ENCODE results near the gene CCDC149. TPM values are rescaled to one million over a fixed set of nuclear protein-coding genes. Genes with fewer than 3 reads are reported as not detected.

The CCDC149 gene
- total RNA-seq, 2 experiments from 2014 or later = 0.25 to 0.69 TPM

DNA sequence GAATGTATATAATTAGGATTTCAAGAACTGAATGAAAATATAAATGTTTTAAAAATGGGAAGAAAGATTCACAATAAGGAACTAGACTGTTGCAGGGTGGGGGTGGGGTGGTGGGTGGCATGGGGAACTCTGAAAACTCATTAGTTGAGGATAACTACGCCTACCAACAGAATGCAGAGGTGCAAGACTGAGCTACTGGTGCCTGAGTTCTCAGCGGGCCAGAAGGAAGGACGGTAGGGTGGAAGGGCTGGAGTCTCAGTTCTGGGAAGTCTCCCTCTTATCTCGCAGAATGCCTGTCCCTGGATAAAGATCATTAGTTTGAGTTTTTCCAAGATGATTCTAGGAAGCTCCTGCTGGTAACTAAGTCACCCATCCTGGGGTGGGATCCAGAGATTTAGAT, 118.8 kb downstream of the CCDC149 start:
- ATAC-seq (ENCODE audit: poor library complexity) (no peak), DNase-seq (no peak)
- Histone ChIP-seq H3K4me1 (ENCODE audit: insufficient read depth, low read length) (no peaks in the 10 kb centered on the region), H3K36me3 (ENCODE audit: insufficient read depth, low read length) (no peaks in the 10 kb centered on the region), H3K27me3 (ENCODE audit: control insufficient read depth in 1 of 2, insufficient read depth in 2 of 2, low read length in 2 of 2) (peaks cover 11 to 14% of the 10 kb centered on the region in 2 experiments), H3K9me3 (ENCODE audit: control insufficient read depth in 1 of 2, insufficient read depth in 1 of 2, low read length in 2 of 2) (peaks cover 0 to 7% of the 10 kb centered on the region in 2 experiments), H3K27ac (ENCODE audit: low read depth in 1 of 2, low read length in 2 of 2) (no peak overlapping the region), H3K4me3 (ENCODE audit: low read length) (no peak overlapping the region)
- ChIA-PET POLR2A (no interaction called here), CTCF (interaction anchor here (0.6 kb wide), 1 partner anchor 13 kb away, joined by 3 read pairs; no protein-coding TSS in a partner anchor)
- H3K27me3 Mint-ChIP-seq = peaks cover 43% of the 10 kb centered on the region
- TF ChIP-seq, protein P1, sequence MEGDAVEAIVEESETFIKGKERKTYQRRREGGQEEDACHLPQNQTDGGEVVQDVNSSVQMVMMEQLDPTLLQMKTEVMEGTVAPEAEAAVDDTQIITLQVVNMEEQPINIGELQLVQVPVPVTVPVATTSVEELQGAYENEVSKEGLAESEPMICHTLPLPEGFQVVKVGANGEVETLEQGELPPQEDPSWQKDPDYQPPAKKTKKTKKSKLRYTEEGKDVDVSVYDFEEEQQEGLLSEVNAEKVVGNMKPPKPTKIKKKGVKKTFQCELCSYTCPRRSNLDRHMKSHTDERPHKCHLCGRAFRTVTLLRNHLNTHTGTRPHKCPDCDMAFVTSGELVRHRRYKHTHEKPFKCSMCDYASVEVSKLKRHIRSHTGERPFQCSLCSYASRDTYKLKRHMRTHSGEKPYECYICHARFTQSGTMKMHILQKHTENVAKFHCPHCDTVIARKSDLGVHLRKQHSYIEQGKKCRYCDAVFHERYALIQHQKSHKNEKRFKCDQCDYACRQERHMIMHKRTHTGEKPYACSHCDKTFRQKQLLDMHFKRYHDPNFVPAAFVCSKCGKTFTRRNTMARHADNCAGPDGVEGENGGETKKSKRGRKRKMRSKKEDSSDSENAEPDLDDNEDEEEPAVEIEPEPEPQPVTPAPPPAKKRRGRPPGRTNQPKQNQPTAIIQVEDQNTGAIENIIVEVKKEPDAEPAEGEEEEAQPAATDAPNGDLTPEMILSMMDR (IDR thresholded peaks at IDR 0.05) = no peak
- H3K9me3 Mint-ChIP-seq = no peaks in the 10 kb centered on the region
- no peak overlapping the region for H3K27ac Mint-ChIP-seq
- H3K4me3 Mint-ChIP-seq = no peak overlapping the region
- no peaks in the 10 kb centered on the region for H3K4me1 Mint-ChIP-seq (ENCODE audit: low read depth)
- intact Hi-C loops (cut with DNase I, micrococcal nuclease) = no loop called here
- H3K36me3 Mint-ChIP-seq (ENCODE audit: low read depth) = no peaks in the 10 kb centered on the region

DNA sequence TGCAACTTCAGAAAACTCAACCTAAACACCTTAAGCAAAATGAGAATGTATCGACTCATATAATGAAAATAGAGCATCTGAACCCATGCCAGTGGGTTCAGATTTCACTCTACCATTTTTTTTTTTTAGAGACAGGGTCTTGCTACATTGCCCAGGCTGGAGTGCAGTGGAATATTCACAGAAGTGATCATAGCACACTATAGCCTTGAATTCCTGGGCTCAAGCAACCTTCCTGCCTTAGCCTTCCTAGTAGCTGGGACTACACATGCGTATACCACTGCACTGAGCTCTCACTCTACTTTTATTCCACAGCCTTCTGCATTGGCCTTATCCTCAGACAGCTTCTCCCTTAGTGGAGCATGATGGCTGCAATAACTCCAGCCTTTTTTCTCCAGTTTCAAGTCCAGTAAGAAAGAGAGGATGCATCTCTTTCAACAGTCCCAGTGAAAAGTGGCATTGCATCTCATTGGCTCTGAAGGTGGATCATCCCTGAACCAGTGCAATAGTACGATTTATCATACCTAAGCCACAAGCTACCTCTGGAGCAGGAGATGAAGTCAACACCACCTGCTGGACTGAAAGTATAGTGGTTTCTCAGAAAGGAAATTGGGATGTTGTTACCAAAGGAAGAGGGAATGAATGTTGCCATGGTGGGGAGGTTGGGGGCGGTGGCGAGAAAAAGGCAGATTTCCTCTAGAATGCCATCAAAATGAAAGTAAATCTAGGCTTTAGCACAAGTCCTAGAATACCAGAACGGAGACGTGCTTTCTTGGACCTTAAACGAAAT, 119.4 kb downstream of the CCDC149 start:
- Mint-ChIP-seq H3K27ac (no peak overlapping the region), H3K9me3 (no peaks in the 10 kb centered on the region), H3K4me1 (ENCODE audit: low read depth) (no peaks in the 10 kb centered on the region), H3K27me3 (peaks cover 38% of the 10 kb centered on the region), H3K36me3 (ENCODE audit: low read depth) (no peaks in the 10 kb centered on the region), H3K4me3 (no peak overlapping the region)
- peaks cover 5 to 8% of the 10 kb centered on the region in 2 experiments for H3K27me3 ChIP-seq (ENCODE audit: control insufficient read depth in 1 of 2, insufficient read depth in 2 of 2, low read length in 2 of 2)
- ATAC-seq (ENCODE audit: poor library complexity) = no peak
- intact Hi-C loops (cut with DNase I, micrococcal nuclease) = no loop called here
- H3K9me3 ChIP-seq (ENCODE audit: control insufficient read depth in 1 of 2, insufficient read depth in 1 of 2, low read length in 2 of 2) = peaks cover 0 to 7% of the 10 kb centered on the region in 2 experiments
- no peak overlapping the region for H3K27ac ChIP-seq (ENCODE audit: low read depth in 1 of 2, low read length in 2 of 2)
- H3K4me1 ChIP-seq (ENCODE audit: insufficient read depth, low read length) = no peaks in the 10 kb centered on the region
- CTCF ChIA-PET = interaction anchor here (0.6 kb wide), 1 partner anchor 13 kb away, joined by 3 read pairs; no protein-coding TSS in a partner anchor
- no peak overlapping the region for H3K4me3 ChIP-seq (ENCODE audit: low read length)
- H3K36me3 ChIP-seq (ENCODE audit: insufficient read depth, low read length) = no peaks in the 10 kb centered on the region
- no peak for DNase-seq
- TF ChIP-seq, protein P1 (IDR thresholded peaks at IDR 0.05) = no peak
- POLR2A ChIA-PET = no interaction called here

DNA sequence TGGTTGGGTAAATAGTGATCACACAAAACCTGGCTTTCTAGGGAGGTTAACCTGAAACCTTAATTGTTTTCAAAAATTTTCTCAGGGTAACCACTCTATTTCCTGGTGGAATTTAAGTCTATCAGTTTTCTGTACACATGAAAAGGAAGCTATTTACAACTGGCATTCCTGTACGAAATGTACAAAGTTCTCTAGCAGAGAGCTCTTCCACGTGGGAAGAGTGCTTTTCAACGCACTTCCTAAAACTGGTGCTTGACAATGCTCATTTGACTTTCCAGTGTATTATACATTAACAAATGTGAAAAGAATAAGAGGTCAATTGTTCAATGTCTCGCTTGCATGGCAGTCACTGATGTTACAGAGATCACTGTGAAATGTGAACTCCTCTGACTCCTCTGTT, 120.3 kb downstream of the CCDC149 start:
- ChIA-PET POLR2A (no interaction called here), CTCF (no interaction called here)
- Mint-ChIP-seq H3K36me3 (ENCODE audit: low read depth) (no peaks in the 10 kb centered on the region), H3K4me3 (no peak overlapping the region), H3K27me3 (peaks cover 29% of the 10 kb centered on the region), H3K4me1 (ENCODE audit: low read depth) (no peaks in the 10 kb centered on the region), H3K9me3 (no peaks in the 10 kb centered on the region), H3K27ac (no peak overlapping the region)
- intact Hi-C loops (cut with DNase I, micrococcal nuclease) = no loop called here
- TF ChIP-seq, protein P1 (IDR thresholded peaks at IDR 0.05) = no peak
- Histone ChIP-seq H3K4me3 (ENCODE audit: low read length) (no peak overlapping the region), H3K9me3 (ENCODE audit: control insufficient read depth in 1 of 2, insufficient read depth in 1 of 2, low read length in 2 of 2) (peaks cover 0 to 7% of the 10 kb centered on the region in 2 experiments), H3K4me1 (ENCODE audit: insufficient read depth, low read length) (no peaks in the 10 kb centered on the region), H3K27ac (ENCODE audit: low read depth in 1 of 2, low read length in 2 of 2) (no peak overlapping the region), H3K36me3 (ENCODE audit: insufficient read depth, low read length) (no peaks in the 10 kb centered on the region), H3K27me3 (ENCODE audit: control insufficient read depth in 1 of 2, insufficient read depth in 2 of 2, low read length in 2 of 2) (peaks cover 0 to 5% of the 10 kb centered on the region in 2 experiments)
- ATAC-seq (ENCODE audit: poor library complexity) (no peak), DNase-seq (no peak)

All from CD4-positive, alpha-beta T cell (primary cell).